Astrocyte of the cerebellum (primary cell): ENCODE measurements around the gene CD164L2.

Experiments used
- DNase-seq: peaks from one replicate; pipeline ENCODE4 v3.0.0-alpha.2; 2011; ENCODE audit warnings: low read depth
- H3K4me3 ChIP-seq: 2 replicates; pipeline ENCODE4 v1.5.1; 2011; ENCODE audit warnings: mild to moderate bottlenecking, low read depth, low read length, moderate library complexity
- CTCF ChIP-seq: IDR thresholded peaks from 2 replicates; pipeline ENCODE4 v1.5.1; 2012; ENCODE audit warnings: low read length, low read depth, moderate library complexity, mild to moderate bottlenecking; ENCODE audit errors: missing control alignments
- in situ Hi-C: cut with HindIII; loops from 2 replicates; pipeline ENCODE4 v1.10.0; 2017; ENCODE audit warnings: low sequenced_read_pairs

The CD164L2 gene

DNA sequence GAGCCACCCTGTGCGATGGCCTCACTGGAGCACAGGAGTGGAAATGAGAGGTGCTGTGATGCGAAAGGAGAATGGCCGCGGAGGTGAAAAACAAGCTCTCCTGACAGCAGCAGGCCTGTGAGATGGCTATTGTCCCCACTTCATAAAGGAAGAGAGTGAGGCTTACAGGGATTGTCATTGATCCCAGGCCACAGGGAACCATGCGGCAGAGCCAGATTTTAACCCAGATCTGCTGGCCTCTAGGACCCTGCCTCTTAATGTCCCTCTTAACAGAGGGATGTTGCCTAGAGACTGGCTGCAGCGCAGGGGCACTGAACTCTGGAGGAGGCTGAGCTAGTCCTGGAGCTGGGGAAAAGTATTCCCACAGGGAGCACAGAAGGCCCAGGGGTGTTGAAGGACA lies 44.4 kb downstream of the CD164L2 start:
- TF ChIP-seq CTCF = no peak
- no peak for DNase-seq
- in situ Hi-C loops = no loop called here
- no peak overlapping the region for H3K4me3 ChIP-seq

- no peak for TF ChIP-seq CTCF
- in situ Hi-C loops = no loop called here
These were observed 46.4 kb downstream of the CD164L2 start for GRCh38 chr1:27336756-27337155.

DNA sequence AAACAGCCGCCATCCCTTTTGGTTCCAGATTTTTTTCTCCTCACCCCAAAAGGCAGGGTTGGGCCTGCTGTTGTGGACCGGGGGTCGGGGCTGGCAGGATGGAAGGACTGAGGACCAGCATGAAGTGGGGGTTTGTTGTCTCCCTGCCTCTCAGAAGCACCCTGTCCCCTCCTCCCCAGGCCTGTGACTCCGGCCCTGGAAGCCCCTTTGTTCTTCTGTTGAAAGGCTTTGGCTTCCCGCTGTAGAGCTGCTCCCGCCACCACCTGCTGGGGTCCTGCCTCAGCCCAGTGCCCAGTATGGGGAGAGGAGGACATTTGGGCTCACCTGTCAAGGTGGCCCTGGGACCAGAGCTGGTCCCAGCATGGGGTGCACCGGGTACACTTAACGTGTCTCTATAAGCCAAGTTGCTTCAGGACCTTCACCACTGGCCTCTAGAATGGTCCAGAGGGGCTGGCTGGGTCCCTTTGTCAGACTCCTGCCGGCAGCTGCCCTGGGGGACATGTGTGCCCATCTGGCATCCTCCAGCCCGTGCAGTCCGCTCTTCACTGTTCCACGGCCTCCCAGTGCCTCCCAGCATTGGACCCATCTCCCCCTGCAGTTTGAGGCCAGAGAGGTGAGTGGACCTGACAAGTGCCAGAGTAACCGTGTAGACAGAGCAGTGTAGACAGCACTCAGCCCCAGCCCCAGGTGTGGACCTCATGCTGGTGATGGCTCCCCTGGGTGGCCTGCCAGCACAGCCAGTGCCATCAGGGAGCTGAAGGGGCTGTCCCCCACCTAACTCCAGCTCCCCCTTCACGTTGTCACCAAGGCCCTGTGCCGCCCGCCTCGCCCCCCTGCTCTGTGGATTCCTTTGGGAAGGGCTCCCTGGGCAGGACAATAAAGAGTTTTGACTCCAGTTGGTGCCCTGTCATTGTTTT lies 47.4 kb downstream of the CD164L2 start:
- in situ Hi-C loops = no loop called here
- DNase-seq = no peak
- TF ChIP-seq CTCF = no peak

More at GRCh38 chr1:27336756-27337155, 46.4 kb downstream of the CD164L2 start:
- H3K4me3 ChIP-seq = no peak overlapping the region
- DNase-seq = no peak

DNA sequence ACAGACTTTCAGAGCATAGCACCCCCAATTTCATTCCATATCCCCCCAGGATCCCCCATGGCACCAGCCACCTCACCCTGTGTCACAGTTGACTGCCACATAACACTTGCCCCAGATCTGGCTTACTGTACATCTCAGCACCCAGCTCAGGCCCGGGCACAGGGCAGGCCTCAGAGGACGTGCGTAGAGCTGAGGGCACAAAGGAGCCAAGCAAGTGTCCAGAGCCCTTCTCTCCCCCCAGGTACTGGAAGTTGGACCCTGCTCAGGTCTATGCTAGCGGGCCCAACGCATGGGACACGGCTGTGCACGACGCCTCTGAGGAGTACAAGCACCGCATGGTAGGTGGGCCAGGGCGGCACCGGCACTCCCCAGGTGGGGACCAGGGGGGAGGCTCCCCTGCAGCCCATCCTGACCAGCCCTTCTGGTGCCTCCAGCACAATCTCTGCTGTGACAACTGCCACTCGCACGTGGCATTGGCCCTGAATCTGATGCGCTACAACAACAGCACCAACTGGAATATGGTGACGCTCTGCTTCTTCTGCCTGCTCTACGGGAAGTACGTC lies 49.3 kb downstream of the CD164L2 start:
- DNase-seq = no peak
- no peak for TF ChIP-seq CTCF
- no peak overlapping the region for H3K4me3 ChIP-seq
- in situ Hi-C loops = no loop called here

More for the DNA sequence above, 47.4 kb downstream of the CD164L2 start:
- no peak overlapping the region for H3K4me3 ChIP-seq

GRCh38 chr1:27332536-27333281 lies 50.4 kb downstream of the CD164L2 start:
- in situ Hi-C loops = no loop called here
- no peak overlapping the region for H3K4me3 ChIP-seq
- DNase-seq = no peak
- TF ChIP-seq CTCF = peak; percentile 89

DNA sequence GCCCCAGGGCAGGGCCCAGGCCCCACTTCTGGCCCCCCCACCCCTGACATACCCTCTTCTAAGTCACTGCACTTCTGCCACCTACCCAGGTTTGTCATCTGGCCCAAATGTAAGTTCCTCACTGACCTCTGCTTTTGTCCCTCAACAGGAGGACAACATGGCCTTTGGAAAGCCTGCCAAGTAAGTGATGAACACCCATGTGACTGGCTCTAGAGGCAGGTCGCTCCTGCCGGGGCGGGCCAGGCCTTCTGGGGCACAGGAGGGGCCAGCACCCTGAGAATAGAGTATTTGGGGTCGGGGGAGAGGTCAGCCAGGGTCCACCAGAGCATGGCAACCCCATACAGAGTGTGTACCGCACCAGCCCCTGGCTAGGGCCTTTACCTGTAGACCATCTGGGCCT lies 51.2 kb downstream of the CD164L2 start:
- DNase-seq = no peak
- in situ Hi-C loops = no loop called here
- no peak overlapping the region for H3K4me3 ChIP-seq
- TF ChIP-seq CTCF = no peak
